K562 (cell line): ENCODE data around the gene CARD8. TPM values are rescaled to one million over a fixed set of nuclear protein-coding genes. Genes with fewer than 3 reads are reported as not detected.

Source experiments
- ATAC-seq: fragments of 200-7000 bp; cut with Tn5 transposase; 3 replicates; pipeline ENCODE4 v1.9.1; 2020; ENCODE audit warnings: moderate library complexity
- BruUV-seq: library from RNA; stranded (reverse); fragments of 400-500 nt; replicated peaks from 2 replicates; lab custom pipeline; 2021; lab: Mats Ljungman, UMichigan
- CTCF ChIA-PET: fragments of 300-600 bp; formaldehyde crosslinking; extraction: SDS; loops from one replicate; lab custom pipeline; 2021; ENCODE audit warnings: low intra/inter-chr PET ratio; lab: Yijun Ruan, JAX
- POLR2A ChIA-PET: fragments of 300-600, 350-650 bp; sonication (Branson Sonifier 250); formaldehyde crosslinking; extraction: SDS; loops from one replicate; lab custom pipeline; 2021; ENCODE audit warnings: antibody characterized with exemption, inconsistent platforms; lab: Yijun Ruan, JAX
- DNase-seq, 4 experiments: peaks; one replicate each; pipeline versions ENCODE4 v3.0.0 to v3.0.0-alpha.2; 2011 to 2018; ENCODE audit warnings: low spot score in 3 of 4, mixed read lengths in 3 of 4; ENCODE audit errors: extremely low read depth in 1 of 4
- FAIRE-seq: peaks from 2 replicates; lab custom pipeline; 2011; peaks lifted over from hg19 to GRCh38; lab: Jason Lieb, UNC
- H2AFZ ChIP-seq: 2 replicates; pipeline ENCODE4 v1.6.0; 2011; ENCODE audit warnings: low read depth, low read length, control low read depth, inconsistent platforms
- H3K27ac ChIP-seq: fragments of 200-600 bp; 3 replicates; pipeline ENCODE4 v1.8.0; 2011; ENCODE audit warnings: low read depth, mild to moderate bottlenecking, control low read depth, inconsistent platforms, low read length, moderate library complexity, mixed read lengths; ENCODE audit errors: extremely low read depth
- H3K27me3 ChIP-seq, 2 experiments: fragments of 300-600 bp in 1 of 2; 2 replicates in 1 of 2; 3 replicates in 1 of 2; pipeline versions ENCODE4 v1.6.0 to v1.8.0; 2011; ENCODE audit warnings: inconsistent platforms in 2 of 2, low read length in 2 of 2, mild to moderate bottlenecking in 1 of 2, mixed read lengths in 1 of 2, moderate library complexity in 1 of 2; ENCODE audit not compliant: control insufficient read depth in 2 of 2, insufficient read depth in 2 of 2
- H3K36me3 ChIP-seq: fragments of 300-600 bp; 3 replicates; pipeline ENCODE4 v1.8.0; 2011; ENCODE audit warnings: mild to moderate bottlenecking, low read length, inconsistent platforms; ENCODE audit not compliant: control insufficient read depth, insufficient read depth
- H3K4me1 ChIP-seq, 2 experiments: fragments of 200-600 bp in 1 of 2; replicated peaks in 1 of 2; 2 replicates in 1 of 2; 3 replicates in 1 of 2; pipeline versions ENCODE4 v1.5.1 to v1.8.0; 2011; ENCODE audit warnings: inconsistent platforms in 2 of 2, low read length in 2 of 2, mild to moderate bottlenecking in 1 of 2, mixed read lengths in 1 of 2, moderate library complexity in 1 of 2; ENCODE audit not compliant: control insufficient read depth in 2 of 2, insufficient read depth in 2 of 2
- H3K4me2 ChIP-seq: 2 replicates; pipeline ENCODE4 v1.6.1; 2011; ENCODE audit warnings: low read length, control low read depth, inconsistent platforms, mixed read lengths; ENCODE audit not compliant: insufficient read depth
- H3K4me3 ChIP-seq: fragments of 200-600 bp; sonication (generic), shearing (Covaris generic); 2 replicates; pipeline ENCODE4 v1.5.1; 2016; ENCODE audit warnings: control low read depth, inconsistent platforms
- H3K79me2 ChIP-seq: fragments of 200-600 bp; 3 replicates; pipeline ENCODE4 v1.8.0; 2011; ENCODE audit warnings: low read length, inconsistent platforms; ENCODE audit not compliant: control insufficient read depth, insufficient read depth
- H3K9ac ChIP-seq, 2 experiments: 2 replicates each; pipeline versions ENCODE4 v1.6.0 to v1.6.1; 2011; ENCODE audit warnings: low read depth in 2 of 2, low read length in 2 of 2, control low read depth in 1 of 2, inconsistent platforms in 1 of 2, mild to moderate bottlenecking in 1 of 2, mixed read lengths in 1 of 2; ENCODE audit not compliant: insufficient read depth in 1 of 2
- H3K9me1 ChIP-seq: one replicate; pipeline ENCODE4 v1.6.0; 2011; ENCODE audit warnings: inconsistent platforms, mild to moderate bottlenecking, low read length, moderate library complexity; ENCODE audit not compliant: control insufficient read depth, insufficient read depth
- H3K9me3 ChIP-seq: replicated peaks from 2 replicates; pipeline ENCODE4 v1.5.1; 2011; ENCODE audit warnings: low read depth, low read length, inconsistent platforms; ENCODE audit not compliant: control insufficient read depth, insufficient read depth
- H4K20me1 ChIP-seq: replicated peaks from 2 replicates; pipeline ENCODE4 v1.6.1; 2011; ENCODE audit warnings: low read length, inconsistent platforms, mixed read lengths; ENCODE audit not compliant: control insufficient read depth, insufficient read depth
- ETV5 ChIP-seq: sonication (generic); formaldehyde crosslinking; IDR thresholded peaks from 2 replicates; pipeline ENCODE4 v1.4.0; 2020; ENCODE audit warnings: low read depth, mild to moderate bottlenecking, missing genetic modification reagents
- HMG20A ChIP-seq: fragments of 450-650 bp; formaldehyde crosslinking; conservative IDR thresholded peaks from 2 replicates; pipeline ENCODE4 v1.4.0; 2020; ENCODE audit warnings: mild to moderate bottlenecking, mixed read lengths
- TCFL5 ChIP-seq: fragments of 250-450 bp; sonication (Bioruptor Pico); conservative IDR thresholded peaks from 2 replicates; pipeline ENCODE4 v1.6.1; 2021; ENCODE audit warnings: mild to moderate bottlenecking, moderate library complexity, matching md5 sums
- ZFP30 ChIP-seq: fragments of 250-450 bp; sonication (Bioruptor Pico); IDR thresholded peaks from 2 replicates; pipeline ENCODE4 v1.8.0; 2022; ENCODE audit warnings: moderate library complexity, mild to moderate bottlenecking, inconsistent platforms, borderline replicate concordance
- ZNF75A ChIP-seq: fragments of 450-650 bp; formaldehyde crosslinking; IDR thresholded peaks from 2 replicates; pipeline ENCODE4 v1.4.0; 2020; ENCODE audit warnings: mild to moderate bottlenecking
- WGBS: fragments of 100-300 bp; shearing (Covaris generic); methylation state at CpG from one replicate; pipeline ENCODE4 v1.1.6; 2016; ENCODE audit warnings: low coverage, mixed read lengths; ENCODE audit not compliant: insufficient coverage; ENCODE audit errors: missing lambda C conversion rate; 5-methylcytosine and 5-hydroxymethylcytosine counted together
- in situ Hi-C: fragments of 300-500 bp; cut with MboI; formaldehyde crosslinking; loops from 4 replicates; pipeline ENCODE4 v1.15.0; 2018; ENCODE audit warnings: inconsistent platforms, mixed read lengths
- intact Hi-C: fragments of 100-400 bp; cut with micrococcal nuclease; formaldehyde crosslinking; loops from 2 replicates; pipeline ENCODE4 v1.14.2; 2022
- polyA plus RNA-seq, 8 experiments: library from polyadenylated mRNA; depleted of rRNA in 4 of 8; stranded (reverse) in 5 of 8; unstranded in 3 of 8; fragments of >200 nt; fragmentation: Nextera tagmentation in 2 of 8; fragmentation: Illumina TruSeq in 1 of 8; extraction: Ambion mirVana in 2 of 8; extraction: Trizol in 1 of 8; gene quantifications; 2 replicates each; pipeline versions ENCODE4 v1.2.1 to v1.2.3, GENCODE V29; 2011 to 2014; ENCODE audit warnings: inconsistent platforms in 1 of 8, missing spikeins in 1 of 8
- total RNA-seq, 7 experiments: library from RNA; depleted of rRNA in 6 of 7; stranded (reverse); fragments of >200 nt in 6 of 7; fragmentation: Illumina TruSeq in 2 of 7; extraction: Trizol in 2 of 7; gene quantifications; 2 replicates each; pipeline versions ENCODE4 v1.2.1 to v1.2.3, GENCODE V29; 2011 to 2021; ENCODE audit warnings: low replicate concordance in 1 of 7
- TF ChIP-seq, protein P1 (sequence below): fragments of 200-600 bp; sonication (generic); IDR thresholded peaks from one replicate; pipeline ENCODE4 v1.6.1; 2012; ENCODE audit warnings: mild to moderate bottlenecking, low read depth, low read length, inconsistent platforms

The CARD8 gene
- total and polyA plus RNA-seq, 9 of the 15 experiments (the other 6 are each of a cell fraction or from before 2014, with no cell fraction given), result 11.5 to 26.4 (median 20.8) TPM

DNA sequence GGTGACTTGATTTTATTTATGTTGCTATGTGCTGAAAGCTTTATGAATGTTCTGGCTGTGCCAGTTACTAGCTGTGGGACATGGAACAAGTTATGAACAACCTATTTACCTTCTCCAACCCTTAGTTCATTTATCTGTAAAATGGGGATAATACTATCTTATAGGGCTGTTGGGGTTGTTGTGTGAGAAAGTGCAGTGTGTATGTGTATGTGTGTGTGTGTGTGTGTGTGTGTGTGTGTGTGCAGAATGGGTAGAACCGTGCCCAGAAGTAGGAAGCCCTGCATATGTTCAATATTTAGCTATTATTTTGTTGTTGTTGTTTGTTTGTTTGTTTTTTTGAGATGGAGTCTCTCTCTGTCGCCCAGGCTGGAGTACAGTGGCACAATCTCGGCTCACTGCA lies 64.8 kb downstream of the CARD8 start:
- Histone ChIP-seq H3K27ac (no peak overlapping the region), H3K4me2 (peak overlapping the region; percentile 19; the same call in 1 of the 2 replicates), H2AFZ (peak overlapping the region; percentile 77), H4K20me1 (no peaks in the 10 kb centered on the region), H3K36me3 (no peaks in the 10 kb centered on the region), H3K27me3 (no peaks in the 10 kb centered on the region), H3K9me3 (no peaks in the 10 kb centered on the region), H3K9ac (no peak overlapping the region), H3K4me1 (peaks cover 3 to 18% of the 10 kb centered on the region in 2 experiments; a peak in 4 of 5 replicates), H3K9me1 (no peaks in the 10 kb centered on the region), H3K79me2 (no peaks in the 10 kb centered on the region), H3K4me3 (no peak overlapping the region)
- intact Hi-C loops, result loop anchor here (5.0 kb wide), 1 partner anchor 84 kb away; no protein-coding TSS in a partner anchor
- 86% methylated on average over 2 of the region's 3 CpGs for WGBS
- no peak for FAIRE-seq
- ATAC-seq, result no peak
- in situ Hi-C loops, result no loop called here
- CTCF ChIA-PET, result no interaction called here
- POLR2A ChIA-PET, result interaction anchor here (1.6 to 2.6 kb wide), 2 partner anchors 9 to 13 kb away, joined by 5 to 24 read pairs; no protein-coding TSS in a partner anchor
- DNase-seq, result no peak
- TF ChIP-seq ZFP30 (CRISPR knock-in tag), result no peak
- TF ChIP-seq ZNF75A (CRISPR knock-in tag), result no peak
- TF ChIP-seq, protein P1, sequence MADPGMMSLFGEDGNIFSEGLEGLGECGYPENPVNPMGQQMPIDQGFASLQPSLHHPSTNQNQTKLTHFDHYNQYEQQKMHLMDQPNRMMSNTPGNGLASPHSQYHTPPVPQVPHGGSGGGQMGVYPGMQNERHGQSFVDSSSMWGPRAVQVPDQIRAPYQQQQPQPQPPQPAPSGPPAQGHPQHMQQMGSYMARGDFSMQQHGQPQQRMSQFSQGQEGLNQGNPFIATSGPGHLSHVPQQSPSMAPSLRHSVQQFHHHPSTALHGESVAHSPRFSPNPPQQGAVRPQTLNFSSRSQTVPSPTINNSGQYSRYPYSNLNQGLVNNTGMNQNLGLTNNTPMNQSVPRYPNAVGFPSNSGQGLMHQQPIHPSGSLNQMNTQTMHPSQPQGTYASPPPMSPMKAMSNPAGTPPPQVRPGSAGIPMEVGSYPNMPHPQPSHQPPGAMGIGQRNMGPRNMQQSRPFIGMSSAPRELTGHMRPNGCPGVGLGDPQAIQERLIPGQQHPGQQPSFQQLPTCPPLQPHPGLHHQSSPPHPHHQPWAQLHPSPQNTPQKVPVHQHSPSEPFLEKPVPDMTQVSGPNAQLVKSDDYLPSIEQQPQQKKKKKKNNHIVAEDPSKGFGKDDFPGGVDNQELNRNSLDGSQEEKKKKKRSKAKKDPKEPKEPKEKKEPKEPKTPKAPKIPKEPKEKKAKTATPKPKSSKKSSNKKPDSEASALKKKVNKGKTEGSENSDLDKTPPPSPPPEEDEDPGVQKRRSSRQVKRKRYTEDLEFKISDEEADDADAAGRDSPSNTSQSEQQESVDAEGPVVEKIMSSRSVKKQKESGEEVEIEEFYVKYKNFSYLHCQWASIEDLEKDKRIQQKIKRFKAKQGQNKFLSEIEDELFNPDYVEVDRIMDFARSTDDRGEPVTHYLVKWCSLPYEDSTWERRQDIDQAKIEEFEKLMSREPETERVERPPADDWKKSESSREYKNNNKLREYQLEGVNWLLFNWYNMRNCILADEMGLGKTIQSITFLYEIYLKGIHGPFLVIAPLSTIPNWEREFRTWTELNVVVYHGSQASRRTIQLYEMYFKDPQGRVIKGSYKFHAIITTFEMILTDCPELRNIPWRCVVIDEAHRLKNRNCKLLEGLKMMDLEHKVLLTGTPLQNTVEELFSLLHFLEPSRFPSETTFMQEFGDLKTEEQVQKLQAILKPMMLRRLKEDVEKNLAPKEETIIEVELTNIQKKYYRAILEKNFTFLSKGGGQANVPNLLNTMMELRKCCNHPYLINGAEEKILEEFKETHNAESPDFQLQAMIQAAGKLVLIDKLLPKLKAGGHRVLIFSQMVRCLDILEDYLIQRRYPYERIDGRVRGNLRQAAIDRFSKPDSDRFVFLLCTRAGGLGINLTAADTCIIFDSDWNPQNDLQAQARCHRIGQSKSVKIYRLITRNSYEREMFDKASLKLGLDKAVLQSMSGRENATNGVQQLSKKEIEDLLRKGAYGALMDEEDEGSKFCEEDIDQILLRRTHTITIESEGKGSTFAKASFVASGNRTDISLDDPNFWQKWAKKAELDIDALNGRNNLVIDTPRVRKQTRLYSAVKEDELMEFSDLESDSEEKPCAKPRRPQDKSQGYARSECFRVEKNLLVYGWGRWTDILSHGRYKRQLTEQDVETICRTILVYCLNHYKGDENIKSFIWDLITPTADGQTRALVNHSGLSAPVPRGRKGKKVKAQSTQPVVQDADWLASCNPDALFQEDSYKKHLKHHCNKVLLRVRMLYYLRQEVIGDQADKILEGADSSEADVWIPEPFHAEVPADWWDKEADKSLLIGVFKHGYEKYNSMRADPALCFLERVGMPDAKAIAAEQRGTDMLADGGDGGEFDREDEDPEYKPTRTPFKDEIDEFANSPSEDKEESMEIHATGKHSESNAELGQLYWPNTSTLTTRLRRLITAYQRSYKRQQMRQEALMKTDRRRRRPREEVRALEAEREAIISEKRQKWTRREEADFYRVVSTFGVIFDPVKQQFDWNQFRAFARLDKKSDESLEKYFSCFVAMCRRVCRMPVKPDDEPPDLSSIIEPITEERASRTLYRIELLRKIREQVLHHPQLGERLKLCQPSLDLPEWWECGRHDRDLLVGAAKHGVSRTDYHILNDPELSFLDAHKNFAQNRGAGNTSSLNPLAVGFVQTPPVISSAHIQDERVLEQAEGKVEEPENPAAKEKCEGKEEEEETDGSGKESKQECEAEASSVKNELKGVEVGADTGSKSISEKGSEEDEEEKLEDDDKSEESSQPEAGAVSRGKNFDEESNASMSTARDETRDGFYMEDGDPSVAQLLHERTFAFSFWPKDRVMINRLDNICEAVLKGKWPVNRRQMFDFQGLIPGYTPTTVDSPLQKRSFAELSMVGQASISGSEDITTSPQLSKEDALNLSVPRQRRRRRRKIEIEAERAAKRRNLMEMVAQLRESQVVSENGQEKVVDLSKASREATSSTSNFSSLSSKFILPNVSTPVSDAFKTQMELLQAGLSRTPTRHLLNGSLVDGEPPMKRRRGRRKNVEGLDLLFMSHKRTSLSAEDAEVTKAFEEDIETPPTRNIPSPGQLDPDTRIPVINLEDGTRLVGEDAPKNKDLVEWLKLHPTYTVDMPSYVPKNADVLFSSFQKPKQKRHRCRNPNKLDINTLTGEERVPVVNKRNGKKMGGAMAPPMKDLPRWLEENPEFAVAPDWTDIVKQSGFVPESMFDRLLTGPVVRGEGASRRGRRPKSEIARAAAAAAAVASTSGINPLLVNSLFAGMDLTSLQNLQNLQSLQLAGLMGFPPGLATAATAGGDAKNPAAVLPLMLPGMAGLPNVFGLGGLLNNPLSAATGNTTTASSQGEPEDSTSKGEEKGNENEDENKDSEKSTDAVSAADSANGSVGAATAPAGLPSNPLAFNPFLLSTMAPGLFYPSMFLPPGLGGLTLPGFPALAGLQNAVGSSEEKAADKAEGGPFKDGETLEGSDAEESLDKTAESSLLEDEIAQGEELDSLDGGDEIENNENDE, result no peak
- no peak for TF ChIP-seq TCFL5 (CRISPR knock-in tag)
- TF ChIP-seq HMG20A, result no peak
- TF ChIP-seq ETV5 (CRISPR knock-in tag), result no peak
- no TSS peak for BruUV-seq
